NCI-H748 (cell line): Measurements from ENCODE around the gene RRM2.
"Not testable (repeated sequence)": the region's sequence is repeated elsewhere in the genome, so short reads cannot be mapped to it uniquely, and the experiment has no call there.

Source experiments
- DNase-seq: peaks from one replicate; lab custom pipeline; 2025; ENCODE audit not compliant: unreplicated experiment; lab: John Stamatoyannopoulos, UW

RRM2 gene

GRCh38 chr2:10091182-10091888, 31.2 kb upstream of the RRM2 start:
- no peak for DNase-seq

GRCh38 chr2:10091889-10092244, 30.7 kb upstream of the RRM2 start:
- not testable (repeated sequence) for DNase-seq

GRCh38 chr2:10094271-10094814, 28.2 kb upstream of the RRM2 start:
- DNase-seq, result peak; percentile 56

- DNase-seq, result no peak
Observed at GRCh38 chr2:10095175-10095574, 27.4 kb upstream of the RRM2 start.

GRCh38 chr2:10096641-10097040, 25.9 kb upstream of the RRM2 start:
- DNase-seq, result no peak

- peak; percentile 80 for DNase-seq
Observed at GRCh38 chr2:10097352-10098148, 25.0 kb upstream of the RRM2 start.

- DNase-seq, result no peak
Observed at GRCh38 chr2:10101491-10101890, 21.0 kb upstream of the RRM2 start.

GRCh38 chr2:10103179-10103578, 19.4 kb upstream of the RRM2 start:
- no peak for DNase-seq

GRCh38 chr2:10104906-10105305, 17.6 kb upstream of the RRM2 start:
- not testable (repeated sequence) for DNase-seq

GRCh38 chr2:10109311-10109710, 13.2 kb upstream of the RRM2 start:
- DNase-seq, result no peak

- no peak for DNase-seq
Observed at GRCh38 chr2:10119027-10119325, 3.6 kb upstream of the RRM2 start.

- no peak for DNase-seq
Observed at GRCh38 chr2:10119601-10120157, 2.9 kb upstream of the RRM2 start.

- DNase-seq, result peak; percentile 99
Observed at GRCh38 chr2:10120158-10120876, 2.2 kb upstream of the RRM2 start.

- peak; percentile 58 for DNase-seq
Observed at GRCh38 chr2:10120877-10121574, 1.5 kb upstream of the RRM2 start.

GRCh38 chr2:10123281-10123680, 742 bp downstream of the RRM2 start:
- DNase-seq, result no peak

GRCh38 chr2:10124538-10125045, 2.1 kb downstream of the RRM2 start:
- DNase-seq, result peak; percentile 78

- DNase-seq, result no peak
Observed at GRCh38 chr2:10125842-10126631, 3.5 kb downstream of the RRM2 start.

- no peak for DNase-seq
Observed at GRCh38 chr2:10126632-10127026, 4.1 kb downstream of the RRM2 start.

- no peak for DNase-seq
Observed at GRCh38 chr2:10128420-10128819, 5.9 kb downstream of the RRM2 start.

- no peak for DNase-seq
Observed at GRCh38 chr2:10129490-10129889, 7.0 kb downstream of the RRM2 start.
